NOMO-1 treated with DMSO at 0.1 percent for 48 hours (cell line): ENCODE results near the gene WFDC1.

ENCODE experiments used
- DNase-seq: peaks from one replicate; lab custom pipeline; 2025; ENCODE audit not compliant: unreplicated experiment; lab: John Stamatoyannopoulos, UW

WFDC1 gene

DNA sequence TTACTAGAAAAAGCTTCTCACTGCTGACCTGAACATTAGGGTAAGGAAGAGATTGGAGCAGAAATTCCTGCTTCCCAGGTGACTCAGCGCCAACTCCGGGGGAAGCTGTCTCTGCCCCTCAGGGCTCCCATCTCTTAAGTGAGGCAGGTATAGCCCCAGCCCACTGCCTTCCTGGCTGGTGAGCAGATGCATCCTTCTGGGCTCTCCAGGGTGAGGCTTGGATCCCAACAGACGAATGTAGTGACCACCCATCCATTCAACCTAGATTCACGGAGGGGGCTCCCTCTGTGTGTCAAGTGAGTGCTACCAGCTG lies 76.8 kb downstream of the WFDC1 start:
- no peak for DNase-seq

DNA sequence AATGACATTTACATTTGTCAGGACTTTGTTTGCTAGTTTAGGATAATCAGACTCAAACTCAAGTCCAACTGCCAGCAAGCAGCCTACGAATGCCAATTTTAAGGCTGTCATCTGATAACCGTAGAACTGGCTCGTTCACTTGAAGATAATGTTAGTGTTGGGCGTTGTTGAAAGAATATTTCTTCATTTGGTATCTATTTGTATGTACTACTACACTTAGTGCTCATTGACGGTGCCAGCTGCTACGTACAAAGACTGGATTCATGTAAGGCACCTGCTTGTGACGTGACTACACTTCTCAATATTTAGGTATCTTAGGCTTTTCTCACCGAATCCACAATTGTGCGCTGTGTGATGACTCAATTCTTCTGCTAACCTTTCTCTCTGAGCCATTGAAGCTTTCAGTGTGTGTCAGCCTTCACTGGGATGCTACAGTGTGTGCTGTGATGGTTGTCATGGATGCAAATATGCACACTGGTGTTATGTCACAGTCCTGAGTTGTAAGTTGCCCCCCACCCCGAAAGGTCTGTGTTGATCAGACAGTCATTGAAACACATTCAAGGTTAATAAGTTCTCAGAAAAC lies 79.3 kb downstream of the WFDC1 start:
- no peak for DNase-seq

DNA sequence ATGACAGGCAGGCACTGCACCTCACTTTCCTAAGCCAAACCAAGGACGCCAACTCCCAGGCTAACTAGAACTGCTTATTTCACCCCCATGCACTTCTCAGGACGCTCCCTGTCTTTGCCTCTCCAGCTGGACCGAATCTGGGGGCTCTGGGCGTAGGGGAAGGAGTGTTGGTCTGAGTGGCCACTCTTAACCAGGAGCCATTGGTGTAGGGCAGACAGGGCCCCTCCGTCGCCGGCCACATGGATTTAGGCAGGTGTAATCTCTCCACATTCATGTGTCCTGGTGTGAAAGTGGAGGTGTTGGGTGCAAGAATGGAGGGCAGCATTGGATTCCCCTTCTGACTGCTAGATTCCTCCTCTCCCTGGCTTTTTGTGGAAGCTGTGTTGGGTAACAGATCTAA lies 83.4 kb downstream of the WFDC1 start:
- DNase-seq, result no peak

DNA sequence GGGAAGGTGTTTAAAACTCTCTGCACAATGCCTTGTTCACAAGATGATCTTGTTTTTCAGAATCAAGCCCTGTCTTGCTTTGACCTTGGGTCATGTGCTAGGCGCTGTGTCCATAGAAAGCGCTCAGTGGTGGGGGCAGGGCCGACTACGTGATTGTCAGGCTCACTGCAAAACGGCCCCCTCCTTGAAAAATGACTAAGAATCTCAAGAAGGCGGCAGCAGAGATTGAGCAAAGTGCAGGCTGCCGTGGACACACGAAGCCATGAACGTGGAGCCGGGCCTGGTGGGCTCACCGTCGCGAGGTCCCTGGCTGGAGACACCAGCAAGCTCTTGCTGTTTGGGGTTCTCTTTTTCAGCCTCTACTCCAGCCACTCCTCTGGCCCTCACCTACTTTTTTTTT lies 83.9 kb downstream of the WFDC1 start:
- DNase-seq, result no peak

DNA sequence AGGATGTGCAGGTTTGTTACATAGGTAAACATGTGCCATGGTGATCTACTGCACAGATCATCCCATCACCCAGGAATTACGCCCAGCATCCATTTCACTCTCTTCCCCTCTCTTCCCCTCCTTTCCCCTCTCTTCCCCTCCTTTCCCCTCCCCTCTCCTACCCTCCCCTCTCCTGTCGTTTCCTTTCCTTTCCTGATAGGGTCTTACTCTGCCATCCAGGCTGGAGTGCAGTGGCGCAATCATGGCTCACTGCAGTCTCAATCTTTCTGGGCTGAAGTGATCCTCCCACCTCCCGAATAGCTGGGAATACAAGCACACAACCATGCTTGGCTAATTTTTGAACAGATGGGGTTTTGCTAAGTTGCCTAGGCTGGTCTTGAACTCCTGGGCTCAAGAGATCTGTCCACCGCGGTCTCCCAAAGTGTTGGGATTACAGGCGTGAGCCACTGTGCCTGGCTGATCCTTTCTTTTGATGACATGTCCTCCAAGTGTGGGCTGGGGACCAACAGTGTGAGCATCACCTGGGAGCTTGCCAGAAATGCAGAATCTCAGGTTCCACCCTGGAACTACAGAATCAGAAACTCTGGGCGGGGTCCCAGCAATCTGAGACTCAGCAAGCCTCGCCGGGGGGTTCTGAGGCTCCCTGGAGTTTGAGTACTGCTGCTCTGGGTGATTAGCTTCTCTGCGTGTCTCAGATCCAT lies 84.5 kb downstream of the WFDC1 start:
- no peak for DNase-seq
